Colonic mucosa (tissue), 4 donors: Measurements from ENCODE around the gene SLC5A4. TPM values are rescaled to one million over a fixed set of nuclear protein-coding genes. Genes with fewer than 3 reads are reported as not detected.

ENCODE experiments used
- DNase-seq: peaks from one replicate; pipeline ENCODE4 v3.0.0-alpha.2; 2020
- H3K27ac ChIP-seq: fragments of 200-600 bp; one replicate; pipeline ENCODE4 v1.8.0; 2021
- H3K27me3 ChIP-seq: fragments of 200-600 bp; one replicate; pipeline ENCODE4 v1.8.0; 2021
- H3K36me3 ChIP-seq: fragments of 200-600 bp; one replicate; pipeline ENCODE4 v1.8.0; 2021
- H3K4me1 ChIP-seq: fragments of 200-600 bp; one replicate; pipeline ENCODE4 v1.8.0; 2021; ENCODE audit warnings: mild to moderate bottlenecking
- H3K4me3 ChIP-seq: fragments of 200-600 bp; one replicate; pipeline ENCODE4 v1.8.0; 2021
- H3K9ac ChIP-seq, 2 donors: one replicate each; pipeline ENCODE4 v1.7.0; 2013; ENCODE audit warnings: control low read depth in 2 of 2, low read depth in 2 of 2, low read length in 2 of 2
- H3K9me3 ChIP-seq: fragments of 200-600 bp; one replicate; pipeline ENCODE4 v1.8.0; 2021
- CTCF ChIP-seq: fragments of 200-600 bp; IDR thresholded peaks from one replicate; pipeline ENCODE4 v1.8.0; 2022; ENCODE audit warnings: antibody characterized with exemption, mild to moderate bottlenecking
- intact Hi-C: fragments of 100-400 bp; cut with DNase I; formaldehyde crosslinking; loops from one replicate; pipeline ENCODE4 v1.14.1; 2022
- total RNA-seq, 2 donors: library from RNA; stranded (reverse); fragmentation: NEBNext Ultra II Directional in 1 of 2; extraction: Animal tissue kit (Norgen Biotek cat#: 25700) in 1 of 2; gene quantifications; one replicate each; pipeline ENCODE4 v1.2.1, GENCODE V29; 2021
- donor health status: healthy.
- donor health status: DM: no; HTN: no; CAD: no.
- donor health status: DM: no; HTN: no; CAD: no.

SLC5A4 gene
- total RNA-seq, 2 donors from 2014 or later, result not detected

- intact Hi-C loops, result no loop called here
- Histone ChIP-seq H3K27me3 (peaks cover 4% of the 10 kb centered on the region), H3K9ac (no peak overlapping the region), H3K4me1 (no peaks in the 10 kb centered on the region), H3K9me3 (no peaks in the 10 kb centered on the region), H3K36me3 (no peaks in the 10 kb centered on the region), H3K27ac (no peak overlapping the region), H3K4me3 (no peak overlapping the region)
- no peak for DNase-seq
- TF ChIP-seq CTCF, result no peak
These were observed 74.1 kb downstream of the SLC5A4 start for GRCh38 chr22:32181043-32181442.

- Histone ChIP-seq H3K9ac (no peak overlapping the region), H3K27ac (no peak overlapping the region), H3K36me3 (no peaks in the 10 kb centered on the region), H3K4me3 (no peak overlapping the region), H3K4me1 (no peaks in the 10 kb centered on the region), H3K27me3 (peaks cover 12% of the 10 kb centered on the region), H3K9me3 (no peaks in the 10 kb centered on the region)
- no peak for TF ChIP-seq CTCF
- no peak for DNase-seq
- intact Hi-C loops, result no loop called here
These were observed 77.9 kb downstream of the SLC5A4 start for GRCh38 chr22:32177221-32177765.

GRCh38 chr22:32175683-32176644, 79.2 kb downstream of the SLC5A4 start:
- Histone ChIP-seq H3K27ac (no peak overlapping the region), H3K36me3 (no peaks in the 10 kb centered on the region), H3K9ac (no peak overlapping the region), H3K4me1 (no peaks in the 10 kb centered on the region), H3K27me3 (peaks cover 12% of the 10 kb centered on the region), H3K4me3 (no peak overlapping the region), H3K9me3 (no peaks in the 10 kb centered on the region)
- DNase-seq, result no peak
- intact Hi-C loops, result no loop called here
- no peak for TF ChIP-seq CTCF

GRCh38 chr22:32175115-32175514, 80.0 kb downstream of the SLC5A4 start:
- DNase-seq, result no peak
- Histone ChIP-seq H3K9ac (no peak overlapping the region), H3K4me3 (no peak overlapping the region), H3K36me3 (no peaks in the 10 kb centered on the region), H3K27ac (no peak overlapping the region), H3K27me3 (peaks cover 12% of the 10 kb centered on the region), H3K4me1 (no peaks in the 10 kb centered on the region), H3K9me3 (no peaks in the 10 kb centered on the region)
- no peak for TF ChIP-seq CTCF
- intact Hi-C loops, result no loop called here

Other genes starting within 250 kb of the SLC5A4 start
- gene SLC5A1, start 212.1 kb downstream of the SLC5A4 start, total RNA-seq, result 10 to 100 TPM; 23.4 to 47.9 TPM
- not detected for gene C22orf42, start 96.0 kb downstream of the SLC5A4 start, total RNA-seq
- not detected for gene RFPL2, start 50.3 kb downstream of the SLC5A4 start, total RNA-seq
- gene RFPL3, start 102.5 kb upstream of the SLC5A4 start, total RNA-seq, result not detected
- 100 to 1,000 TPM in 1 of 2 donors, 10 to 100 TPM in 1; 96.6 to 120 TPM for gene RTCB, start 156.9 kb upstream of the SLC5A4 start, total RNA-seq
- not detected for gene BPIFC, start 209.1 kb upstream of the SLC5A4 start, total RNA-seq
- 10 to 100 TPM; 62.1 to 81.1 TPM for gene FBXO7, start 219.5 kb upstream of the SLC5A4 start, total RNA-seq